Mucosa of descending colon (tissue), 3 donors: ENCODE results near the gene CLRN2. TPM values are rescaled to one million over a fixed set of nuclear protein-coding genes. Genes with fewer than 3 reads are reported as not detected.

ENCODE experiments used
- ATAC-seq: fragments of 200-7000 bp; cut with Tn5 transposase; one replicate; pipeline ENCODE4 v1.9.1; 2020; ENCODE audit warnings: mild to moderate bottlenecking, moderate library complexity
- DNase-seq, 3 donors: peaks; one replicate each; pipeline ENCODE4 v3.0.0-alpha.2; 2020
- H3K36me3 ChIP-seq: fragments of 200-600 bp; one replicate; pipeline ENCODE4 v1.8.0; 2021; ENCODE audit warnings: low read depth, mild to moderate bottlenecking
- H3K4me1 ChIP-seq: fragments of 200-600 bp; one replicate; pipeline ENCODE4 v1.8.0; 2021; ENCODE audit warnings: low read depth, mild to moderate bottlenecking
- H3K4me3 ChIP-seq: fragments of 200-600 bp; one replicate; pipeline ENCODE4 v1.8.0; 2021; ENCODE audit warnings: mild to moderate bottlenecking
- H3K9me3 ChIP-seq: fragments of 200-600 bp; one replicate; pipeline ENCODE4 v1.8.0; 2021; ENCODE audit warnings: mild to moderate bottlenecking
- intact Hi-C, 2 donors: fragments of 100-400 bp; cut with DNase I in 1 of 2; cut with micrococcal nuclease in 1 of 2; formaldehyde crosslinking; loops; one replicate each; pipeline versions ENCODE4 v1.11.0 to v1.11.1; 2022; cut with DNase I, micrococcal nuclease
- total RNA-seq, 3 donors: library from RNA; stranded (reverse); fragmentation: NEBNext Ultra II Directional in 2 of 3; extraction: Animal tissue kit (Norgen Biotek cat#: 25700) in 2 of 3; gene quantifications; one replicate each; pipeline versions ENCODE4 v1.2.1 to v1.2.4, GENCODE V29; 2021 to 2023
- TF ChIP-seq, protein P1 (sequence below): fragments of 200-600 bp; IDR thresholded peaks from one replicate; pipeline ENCODE4 v1.8.0; 2022; ENCODE audit warnings: antibody characterized with exemption, mild to moderate bottlenecking
- donor health status: DM: no; HTN: no; CAD: no; lungs with moderate emphysema.
- donor health status: DM: no; HTN: no; CAD: no.
- donor health status: DM: no; HTN: yes; CAD: no.

Gene CLRN2
- total RNA-seq, 3 donors from 2014 or later: not detected

DNA sequence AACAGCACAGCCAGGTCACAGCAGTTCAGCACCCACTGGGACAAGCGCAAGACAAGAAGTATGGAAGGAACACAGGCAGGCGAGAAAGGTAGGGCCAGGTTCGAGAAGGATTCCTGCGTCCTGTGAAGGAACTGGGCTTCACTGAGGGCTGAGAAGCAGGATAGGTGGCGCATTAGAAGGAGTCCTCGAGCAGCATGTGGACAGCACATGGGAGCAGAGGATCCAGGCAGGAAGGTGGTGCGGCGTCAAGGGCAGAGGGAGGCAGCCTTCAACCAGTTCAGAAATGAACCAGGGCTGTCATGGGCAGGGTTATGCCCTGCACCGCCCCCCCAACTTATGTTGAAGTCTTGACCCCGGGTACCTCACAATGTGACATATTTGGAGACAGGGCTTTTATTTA lies 31.3 kb downstream of the CLRN2 start:
- no peak for ATAC-seq
- TF ChIP-seq, protein P1, sequence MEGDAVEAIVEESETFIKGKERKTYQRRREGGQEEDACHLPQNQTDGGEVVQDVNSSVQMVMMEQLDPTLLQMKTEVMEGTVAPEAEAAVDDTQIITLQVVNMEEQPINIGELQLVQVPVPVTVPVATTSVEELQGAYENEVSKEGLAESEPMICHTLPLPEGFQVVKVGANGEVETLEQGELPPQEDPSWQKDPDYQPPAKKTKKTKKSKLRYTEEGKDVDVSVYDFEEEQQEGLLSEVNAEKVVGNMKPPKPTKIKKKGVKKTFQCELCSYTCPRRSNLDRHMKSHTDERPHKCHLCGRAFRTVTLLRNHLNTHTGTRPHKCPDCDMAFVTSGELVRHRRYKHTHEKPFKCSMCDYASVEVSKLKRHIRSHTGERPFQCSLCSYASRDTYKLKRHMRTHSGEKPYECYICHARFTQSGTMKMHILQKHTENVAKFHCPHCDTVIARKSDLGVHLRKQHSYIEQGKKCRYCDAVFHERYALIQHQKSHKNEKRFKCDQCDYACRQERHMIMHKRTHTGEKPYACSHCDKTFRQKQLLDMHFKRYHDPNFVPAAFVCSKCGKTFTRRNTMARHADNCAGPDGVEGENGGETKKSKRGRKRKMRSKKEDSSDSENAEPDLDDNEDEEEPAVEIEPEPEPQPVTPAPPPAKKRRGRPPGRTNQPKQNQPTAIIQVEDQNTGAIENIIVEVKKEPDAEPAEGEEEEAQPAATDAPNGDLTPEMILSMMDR: no peak
- intact Hi-C loops: no loop called here

DNA sequence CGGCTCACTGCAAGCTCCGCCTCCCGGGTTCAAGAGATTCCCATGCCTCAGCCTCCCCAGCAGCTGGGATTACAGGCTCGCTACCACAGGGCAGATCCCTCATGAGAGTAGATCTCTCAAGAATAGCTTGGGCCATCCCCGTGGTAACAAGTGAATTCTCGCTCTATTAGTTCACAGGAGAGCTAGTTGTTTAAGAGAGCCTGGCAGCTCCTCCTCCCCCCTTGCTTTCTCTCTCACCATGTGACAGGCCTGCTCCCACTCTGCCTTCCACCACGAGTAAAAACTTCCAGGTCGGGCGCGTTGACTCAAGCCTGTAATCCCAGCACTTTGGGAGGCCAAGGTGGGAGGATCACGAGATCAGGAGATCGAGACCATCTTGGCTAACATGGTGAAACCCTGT lies 31.7 kb downstream of the CLRN2 start:
- Histone ChIP-seq H3K9me3 (no peaks in the 10 kb centered on the region), H3K4me3 (no peak overlapping the region), H3K36me3 (no peaks in the 10 kb centered on the region), H3K4me1 (no peaks in the 10 kb centered on the region)
- ATAC-seq (no peak), DNase-seq (no peak)
- TF ChIP-seq, protein P1: no peak
- intact Hi-C loops: no loop called here

More for the DNA sequence above, 31.3 kb downstream of the CLRN2 start:
- H3K4me1 ChIP-seq: no peaks in the 10 kb centered on the region
- no peaks in the 10 kb centered on the region for H3K9me3 ChIP-seq
- no peak for DNase-seq
- no peaks in the 10 kb centered on the region for H3K36me3 ChIP-seq
- H3K4me3 ChIP-seq: no peak overlapping the region

DNA sequence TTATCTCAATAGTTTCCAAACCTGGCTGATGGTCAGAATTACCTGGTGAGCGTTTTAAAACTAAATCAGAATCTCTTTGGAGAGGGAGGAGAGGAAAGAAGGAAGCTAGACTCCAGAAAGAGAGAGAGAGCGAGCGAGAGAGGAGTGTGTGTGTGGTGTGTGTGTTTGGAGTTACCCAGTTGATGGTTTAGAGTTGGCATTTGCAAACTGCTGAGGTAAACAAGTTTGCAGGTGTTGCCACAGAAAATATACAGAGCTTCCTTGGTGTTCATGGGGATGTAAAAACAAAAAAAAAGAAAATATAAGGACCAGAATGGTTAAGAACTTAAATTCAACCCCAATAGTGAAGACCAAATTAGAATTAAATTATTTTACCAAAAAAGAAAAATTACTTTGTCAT lies 35.6 kb downstream of the CLRN2 start:
- H3K4me1 ChIP-seq: no peaks in the 10 kb centered on the region
- H3K4me3 ChIP-seq: no peak overlapping the region
- H3K36me3 ChIP-seq: no peaks in the 10 kb centered on the region
- no peak for ATAC-seq
- no peak for DNase-seq
- H3K9me3 ChIP-seq: no peaks in the 10 kb centered on the region
- intact Hi-C loops: loop anchor here (5.0 to 10.0 kb wide), 2 partner anchors 84 to 87 kb away; no protein-coding TSS in a partner anchor
- TF ChIP-seq, protein P1: no peak

DNA sequence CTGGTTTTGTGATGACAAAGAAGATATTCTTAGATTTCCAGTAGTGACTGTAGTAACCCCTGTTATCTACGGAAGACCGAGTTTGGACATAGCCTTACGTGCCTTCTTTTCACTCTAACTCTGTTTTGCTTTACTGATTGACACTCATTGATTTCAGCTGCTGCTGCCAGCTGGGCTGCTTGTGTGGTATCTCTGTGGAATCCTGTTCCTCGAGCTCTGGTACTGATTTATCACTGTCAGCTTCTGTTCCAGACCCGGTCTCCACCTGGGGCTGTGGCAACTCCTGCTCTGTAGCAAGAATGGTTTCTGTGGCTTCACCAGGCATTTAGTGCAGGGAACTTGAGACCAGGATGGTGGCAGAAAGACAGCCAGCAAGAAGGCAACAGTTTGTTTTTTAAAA lies 37.5 kb downstream of the CLRN2 start:
- no peak overlapping the region for H3K4me3 ChIP-seq
- no peak for ATAC-seq
- TF ChIP-seq, protein P1: no peak
- no peaks in the 10 kb centered on the region for H3K36me3 ChIP-seq
- DNase-seq: no peak
- intact Hi-C loops: loop anchor here (5.0 to 10.0 kb wide), 2 partner anchors 82 to 85 kb away; no protein-coding TSS in a partner anchor
- H3K9me3 ChIP-seq: no peaks in the 10 kb centered on the region
- H3K4me1 ChIP-seq: no peaks in the 10 kb centered on the region

DNA sequence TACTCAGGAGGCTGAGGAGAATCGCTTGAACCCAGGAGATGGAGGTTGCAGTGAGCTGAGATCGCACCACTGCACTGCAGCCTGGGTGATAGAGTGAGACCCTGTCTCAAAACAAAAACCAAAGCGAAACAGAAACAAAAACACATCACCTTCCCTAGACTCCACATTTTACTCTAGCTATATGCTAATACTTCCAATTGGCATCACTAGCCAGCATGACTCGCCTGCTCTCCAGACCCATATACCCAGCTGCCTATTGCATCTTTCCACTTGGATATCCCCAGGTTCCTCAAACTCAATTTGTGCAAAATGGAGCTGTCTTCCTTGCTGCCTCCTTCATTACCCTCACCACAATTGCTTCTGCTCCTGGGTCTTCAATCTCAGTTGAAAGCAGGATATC lies 39.6 kb downstream of the CLRN2 start:
- no peaks in the 10 kb centered on the region for H3K9me3 ChIP-seq
- TF ChIP-seq, protein P1: no peak
- DNase-seq (no peak), ATAC-seq (no peak)
- no peaks in the 10 kb centered on the region for H3K4me1 ChIP-seq
- no peak overlapping the region for H3K4me3 ChIP-seq
- intact Hi-C loops: loop anchor here (5.0 to 10.0 kb wide), 2 partner anchors 80 to 83 kb away; no protein-coding TSS in a partner anchor
- no peaks in the 10 kb centered on the region for H3K36me3 ChIP-seq

DNA sequence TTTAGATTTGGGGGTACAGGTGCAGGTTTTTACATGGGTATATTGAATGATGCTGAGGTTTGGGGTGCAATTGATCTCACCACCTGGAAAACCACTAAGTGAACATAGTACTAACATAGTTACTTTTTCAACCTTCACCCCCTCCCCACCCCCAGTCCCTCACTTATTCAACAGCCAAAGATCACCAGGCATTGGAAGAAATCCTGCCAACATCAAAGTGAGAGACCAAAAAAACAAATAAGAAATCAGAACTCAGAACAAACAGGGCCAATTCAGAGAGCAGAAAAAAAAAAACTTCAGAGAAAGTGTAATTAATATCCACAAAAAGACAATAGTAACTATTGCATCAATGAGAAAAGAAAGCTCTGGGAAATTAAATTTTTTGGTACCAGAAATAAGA lies 41.5 kb downstream of the CLRN2 start:
- no peaks in the 10 kb centered on the region for H3K9me3 ChIP-seq
- ATAC-seq (no peak), DNase-seq (no peak)
- intact Hi-C loops: loop anchor here in 1 of 2 donors (10.0 kb wide), 1 partner anchor 78 kb away; no protein-coding TSS in a partner anchor
- TF ChIP-seq, protein P1: no peak
- H3K4me3 ChIP-seq: no peak overlapping the region
- no peaks in the 10 kb centered on the region for H3K36me3 ChIP-seq
- H3K4me1 ChIP-seq: no peaks in the 10 kb centered on the region
